HCT116 (cell line): ENCODE results near the gene PFKFB3. TPM values are rescaled to one million over a fixed set of nuclear protein-coding genes. Genes with fewer than 3 reads are reported as not detected.
"Not testable (repeated sequence)": the region's sequence is repeated elsewhere in the genome, so short reads cannot be mapped to it uniquely, and the experiment has no call there.

ENCODE experiments used
- ATAC-seq: fragments of 200-7000 bp; cut with Tn5 transposase; 2 replicates; pipeline ENCODE4 v1.9.1; 2020; ENCODE audit warnings: mild to moderate bottlenecking, moderate library complexity
- BruUV-seq: library from RNA; stranded (reverse); fragments of 400-500 nt; replicated peaks from 2 replicates; lab custom pipeline; 2021; lab: Mats Ljungman, UMichigan
- CTCF ChIA-PET: fragments of 300-600 bp; sonication (Branson Sonifier 250); formaldehyde crosslinking; loops from one replicate; lab custom pipeline; 2021; ENCODE audit warnings: antibody characterized with exemption; lab: Charles Lee
- POLR2A ChIA-PET: fragments of 300-600, 350-600 bp; sonication (Branson Sonifier 250); formaldehyde crosslinking; loops from one replicate; lab custom pipeline; 2021; ENCODE audit warnings: antibody characterized with exemption; lab: Charles Lee
- RAD21 ChIA-PET, 2 experiments: fragments of 300-600 bp; sonication (Branson Sonifier 250); formaldehyde crosslinking; loops; one replicate each; lab custom pipeline; 2023; ENCODE audit warnings: low total read pairs in 2 of 2; ENCODE audit not compliant: uncharacterized antibody in 2 of 2, unreplicated experiment in 2 of 2, low non-redundant PET in 1 of 2; lab: Charles Lee
- DNase-seq: peaks from one replicate; pipeline ENCODE4 v3.0.0-alpha.2; 2010; ENCODE audit warnings: low read depth, low spot score
- H2AFZ ChIP-seq: fragments of 200-600 bp; shearing (Covaris generic), sonication (generic); 2 replicates; pipeline ENCODE4 v1.6.1; 2017; ENCODE audit warnings: low read depth, mixed run types, mixed read lengths, antibody characterized with exemption, low read length; ENCODE audit not compliant: poor library complexity, severe bottlenecking
- H3K27ac ChIP-seq: 2 replicates; pipeline ENCODE4 v1.5.1; 2012; ENCODE audit warnings: low read depth, low read length
- H3K27me3 ChIP-seq: fragments of 200-600 bp; sonication (generic); 2 replicates; pipeline ENCODE4 v1.6.1; 2016; ENCODE audit warnings: mixed run types, low read length, mixed read lengths; ENCODE audit not compliant: insufficient read depth
- H3K36me3 ChIP-seq, 2 experiments: fragments of 200-500 bp in 1 of 2; fragments of 200-600 bp in 1 of 2; sonication (Bioruptor generic) in 1 of 2; sonication (generic) in 1 of 2; 2 replicates each; pipeline versions ENCODE4 v1.5.1 to v1.6.1; 2014 to 2016; ENCODE audit warnings: low read length in 2 of 2, inconsistent platforms in 1 of 2, mixed read lengths in 1 of 2, mixed run types in 1 of 2; ENCODE audit not compliant: insufficient read depth in 2 of 2, control insufficient read depth in 1 of 2
- H3K4me1 ChIP-seq, 2 experiments: fragments of 200-600 bp in 1 of 2; sonication (generic) in 1 of 2; 2 replicates each; pipeline versions ENCODE4 v1.5.1 to v1.6.1; 2012 to 2017; ENCODE audit warnings: low read length in 2 of 2, inconsistent platforms in 1 of 2, mild to moderate bottlenecking in 1 of 2, mixed read lengths in 1 of 2, mixed run types in 1 of 2, moderate library complexity in 1 of 2; ENCODE audit not compliant: insufficient read depth in 2 of 2, control insufficient read depth in 1 of 2
- H3K4me2 ChIP-seq: fragments of 200-600 bp; sonication (generic); 2 replicates; pipeline ENCODE4 v1.6.1; 2017; ENCODE audit warnings: mixed run types, low read length, mixed read lengths
- H3K4me3 ChIP-seq, 2 experiments: fragments of 200-600 bp in 1 of 2; sonication (generic) in 1 of 2; replicated peaks in 1 of 2; 2 replicates each; pipeline ENCODE4 v1.5.1; 2011 to 2016; ENCODE audit warnings: low read length in 2 of 2, control low read depth in 1 of 2, low read depth in 1 of 2, mild to moderate bottlenecking in 1 of 2, mixed read lengths in 1 of 2, mixed run types in 1 of 2
- H3K79me2 ChIP-seq: fragments of 200-600 bp; sonication (generic); 2 replicates; pipeline ENCODE4 v1.6.1; 2017; ENCODE audit warnings: mild to moderate bottlenecking, mixed run types, low read length, moderate library complexity, mixed read lengths; ENCODE audit not compliant: insufficient read depth
- H3K9ac ChIP-seq: fragments of 200-600 bp; sonication (generic); 2 replicates; pipeline ENCODE4 v1.6.1; 2016; ENCODE audit warnings: low read length, mixed read lengths
- H3K9me2 ChIP-seq: fragments of 200-600 bp; sonication (generic), shearing (Covaris generic); 2 replicates; pipeline ENCODE4 v1.6.1; 2017; ENCODE audit warnings: mixed run types, mild to moderate bottlenecking, moderate library complexity; ENCODE audit not compliant: insufficient read depth
- H3K9me3 ChIP-seq, 2 experiments: fragments of 200-500 bp in 1 of 2; fragments of 200-600 bp in 1 of 2; sonication (Bioruptor generic) in 1 of 2; sonication (generic) in 1 of 2; 2 replicates each; pipeline ENCODE4 v1.6.1; 2014 to 2017; ENCODE audit warnings: low read length in 2 of 2, mixed read lengths in 2 of 2, inconsistent platforms in 1 of 2, low read depth in 1 of 2, mild to moderate bottlenecking in 1 of 2, mixed run types in 1 of 2, moderate library complexity in 1 of 2; ENCODE audit not compliant: control insufficient read depth in 1 of 2, insufficient read depth in 1 of 2
- H4K20me1 ChIP-seq: fragments of 200-600 bp; sonication (generic), shearing (Covaris generic); 2 replicates; pipeline ENCODE4 v1.6.1; 2017; ENCODE audit warnings: mixed run types, mild to moderate bottlenecking, moderate library complexity; ENCODE audit not compliant: insufficient read depth
- ELF1 ChIP-seq: IDR thresholded peaks from 2 replicates; pipeline ENCODE4 v1.6.1; 2012; ENCODE audit warnings: low read depth, borderline replicate concordance
- EZH2 ChIP-seq: fragments of 200-600 bp; sonication (generic); IDR thresholded peaks from 2 replicates; pipeline ENCODE4 v1.6.1; 2017; ENCODE audit warnings: antibody characterized with exemption, mixed run types
- EZH2phosphoT487 ChIP-seq: fragments of 200-600 bp; IDR thresholded peaks from 2 replicates; pipeline ENCODE4 v1.6.1; 2018; ENCODE audit warnings: antibody characterized with exemption, borderline replicate concordance
- JUND ChIP-seq: IDR thresholded peaks from 2 replicates; pipeline ENCODE4 v1.6.1; 2012
- POLR2A ChIP-seq: IDR thresholded peaks from 2 replicates; pipeline ENCODE4 v1.7.0; 2011; ENCODE audit warnings: borderline replicate concordance; ENCODE audit not compliant: insufficient read depth, insufficient read length; ENCODE audit errors: extremely low read depth
- ZFX ChIP-seq: fragments of 450-650 bp; IDR thresholded peaks from 2 replicates; pipeline ENCODE4 v1.6.1; 2017
- ZNF274 ChIP-seq: fragments of 200-500 bp; sonication (Bioruptor generic); IDR thresholded peaks from 2 replicates; pipeline ENCODE4 v1.6.1; 2014; ENCODE audit warnings: mild to moderate bottlenecking, low read depth, low read length, inconsistent platforms
- intact Hi-C: fragments of 100-400 bp; cut with micrococcal nuclease; formaldehyde crosslinking; loops from 2 replicates; pipeline ENCODE4 v1.10.0; 2022
- total RNA-seq: library from RNA; stranded (reverse); gene quantifications from one replicate; pipeline ENCODE4 v1.2.1, GENCODE V29; 2021; ENCODE audit not compliant: unreplicated experiment
- TF ChIP-seq, protein P1 (sequence below): IDR thresholded peaks from 2 replicates; pipeline ENCODE4 v1.6.1; 2012
- TF ChIP-seq, protein P2 (sequence below), 3 experiments: fragments of 200-600 bp in 1 of 3; sonication (generic) in 1 of 3; IDR thresholded peaks in 2 of 3; conservative IDR thresholded peaks in 1 of 3; 2 replicates each; pipeline ENCODE4 v1.5.1; 2012 to 2017; ENCODE audit warnings: low read depth in 2 of 3, low read length in 2 of 3, antibody characterized with exemption in 1 of 3, borderline replicate concordance in 1 of 3, control low read depth in 1 of 3, mild to moderate bottlenecking in 1 of 3, mixed read lengths in 1 of 3, mixed run types in 1 of 3, moderate library complexity in 1 of 3; ENCODE audit not compliant: insufficient read depth in 1 of 3

PFKFB3 gene
- total RNA-seq, 1 experiment from 2014 or later, result 50.8 TPM

DNA sequence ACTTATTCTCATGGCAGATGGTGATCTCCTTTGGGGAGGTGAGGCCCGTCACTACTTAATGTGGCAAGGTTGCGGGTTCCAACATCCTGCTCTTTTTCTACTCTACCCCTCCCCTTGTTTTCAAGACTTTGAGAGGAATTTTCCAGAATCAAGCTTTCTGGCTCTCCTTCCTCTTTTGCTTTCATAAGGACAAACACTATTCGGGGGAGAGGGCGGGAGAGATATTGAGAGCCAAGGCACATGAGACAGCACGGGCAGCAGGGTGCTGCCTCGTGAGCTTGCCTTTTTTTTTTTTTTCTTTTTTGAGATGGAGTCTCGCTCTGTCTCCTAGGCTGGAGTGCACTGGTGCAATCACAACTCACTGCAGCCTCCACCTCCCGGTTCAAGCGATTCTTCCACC is 6.9 kb upstream of the PFKFB3 start:
- Histone ChIP-seq H3K9me3 (no peaks in the 10 kb centered on the region), H3K27me3 (no peaks in the 10 kb centered on the region), H3K9me2 (no peaks in the 10 kb centered on the region), H4K20me1 (no peaks in the 10 kb centered on the region), H3K27ac (no peak overlapping the region), H3K4me1 (peaks cover 0 to 6% of the 10 kb centered on the region in 2 experiments; a peak in 1 of 4 replicates), H3K9ac (no peak overlapping the region), H3K36me3 (no peaks in the 10 kb centered on the region), H3K4me3 (no peak overlapping the region), H3K4me2 (no peak overlapping the region), H2AFZ (no peak overlapping the region), H3K79me2 (peaks cover 35% of the 10 kb centered on the region; the same call in 1 of the 2 replicates)
- no peak for DNase-seq
- no TSS peak for BruUV-seq
- POLR2A ChIA-PET, result no interaction called here
- intact Hi-C loops, result no loop called here
- ATAC-seq, result no peak
- TF ChIP-seq ELF1 (no peak), EZH2phosphoT487 (no peak), ZFX (no peak), ZNF274 (no peak), JUND (no peak), EZH2 (no peak), POLR2A (no peak)
- TF ChIP-seq, protein P1, sequence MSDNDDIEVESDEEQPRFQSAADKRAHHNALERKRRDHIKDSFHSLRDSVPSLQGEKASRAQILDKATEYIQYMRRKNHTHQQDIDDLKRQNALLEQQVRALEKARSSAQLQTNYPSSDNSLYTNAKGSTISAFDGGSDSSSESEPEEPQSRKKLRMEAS, result no peak
- TF ChIP-seq, protein P2, sequence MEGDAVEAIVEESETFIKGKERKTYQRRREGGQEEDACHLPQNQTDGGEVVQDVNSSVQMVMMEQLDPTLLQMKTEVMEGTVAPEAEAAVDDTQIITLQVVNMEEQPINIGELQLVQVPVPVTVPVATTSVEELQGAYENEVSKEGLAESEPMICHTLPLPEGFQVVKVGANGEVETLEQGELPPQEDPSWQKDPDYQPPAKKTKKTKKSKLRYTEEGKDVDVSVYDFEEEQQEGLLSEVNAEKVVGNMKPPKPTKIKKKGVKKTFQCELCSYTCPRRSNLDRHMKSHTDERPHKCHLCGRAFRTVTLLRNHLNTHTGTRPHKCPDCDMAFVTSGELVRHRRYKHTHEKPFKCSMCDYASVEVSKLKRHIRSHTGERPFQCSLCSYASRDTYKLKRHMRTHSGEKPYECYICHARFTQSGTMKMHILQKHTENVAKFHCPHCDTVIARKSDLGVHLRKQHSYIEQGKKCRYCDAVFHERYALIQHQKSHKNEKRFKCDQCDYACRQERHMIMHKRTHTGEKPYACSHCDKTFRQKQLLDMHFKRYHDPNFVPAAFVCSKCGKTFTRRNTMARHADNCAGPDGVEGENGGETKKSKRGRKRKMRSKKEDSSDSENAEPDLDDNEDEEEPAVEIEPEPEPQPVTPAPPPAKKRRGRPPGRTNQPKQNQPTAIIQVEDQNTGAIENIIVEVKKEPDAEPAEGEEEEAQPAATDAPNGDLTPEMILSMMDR (IDR thresholded peaks at IDR 0.05 in 2 of 3, conservative IDR thresholded peaks at IDR 0.05 in 1 of 3; ENCODE audit: borderline replicate concordance in 1 of 3, insufficient read depth in 1 of 3, low read depth in 2 of 3, low read length in 2 of 3), result no peak
- CTCF ChIA-PET, result no interaction called here
- RAD21 ChIA-PET, result no interaction called here

GRCh38 chr10:6196524-6196923 is 6.2 kb upstream of the PFKFB3 start:
- H3K4me3 ChIP-seq, H4K20me1 ChIP-seq, POLR2A ChIA-PET, BruUV-seq, H3K9ac ChIP-seq, ATAC-seq, DNase-seq, RAD21 ChIA-PET, H3K27me3 ChIP-seq, CTCF ChIA-PET, intact Hi-C loops, H3K9me3 ChIP-seq, H3K4me1 ChIP-seq, H2AFZ ChIP-seq, H3K36me3 ChIP-seq, H3K9me2 ChIP-seq, H3K4me2 ChIP-seq, H3K27ac ChIP-seq: not testable (repeated sequence)
- peaks cover 31% of the 10 kb centered on the region; the same call in 1 of the 2 replicates for H3K79me2 ChIP-seq
